ENCODE results near the gene HMGB3.
"Not testable (repeated sequence)": the region's sequence is repeated elsewhere in the genome, so short reads cannot be mapped to it uniquely, and the experiment has no call there.

The HMGB3 gene

DNA sequence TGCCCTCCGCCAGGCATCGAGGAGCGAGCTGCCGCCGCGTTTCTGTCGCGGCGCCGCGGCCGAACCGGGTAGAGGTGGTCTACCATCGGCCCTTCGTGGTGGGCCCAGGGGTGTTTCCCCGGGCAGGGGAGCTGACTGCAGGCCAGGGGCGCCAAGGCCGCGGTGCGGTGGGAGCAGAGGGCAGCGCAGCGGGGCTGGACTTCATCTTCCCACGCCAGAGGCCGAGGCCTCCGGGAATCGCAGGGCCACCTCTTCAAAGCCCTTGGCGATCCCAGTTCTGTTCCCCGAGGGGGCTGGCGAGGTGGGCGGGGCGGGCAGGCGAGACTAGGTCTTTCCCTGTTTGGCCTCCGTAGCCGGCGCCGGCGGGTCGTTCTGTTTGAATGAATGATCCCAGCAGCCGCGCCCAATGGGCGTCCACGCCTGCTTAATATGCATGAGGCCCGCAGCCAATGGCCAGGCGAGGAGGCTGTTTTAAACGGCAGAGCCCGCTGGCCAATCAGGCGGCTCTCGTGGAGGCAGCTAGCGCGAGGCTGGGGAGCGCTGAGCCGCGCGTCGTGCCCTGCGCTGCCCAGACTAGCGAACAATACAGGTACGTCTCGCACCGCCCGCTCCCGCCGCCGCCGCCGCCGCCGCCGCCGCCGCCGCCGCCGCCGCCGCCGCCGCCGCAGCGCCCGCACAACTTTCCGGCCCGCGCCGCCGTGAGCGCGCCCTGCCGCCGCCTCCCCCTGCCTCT, at the start of gene HMGB3:
HMGB3 (plus strand) TSS at position 548 of the 733 bp plus-strand sequence. CDS start 2,265 bp downstream, outside the sequence.
- DNase-seq, result peak; percentile 25 to 51

DNA sequence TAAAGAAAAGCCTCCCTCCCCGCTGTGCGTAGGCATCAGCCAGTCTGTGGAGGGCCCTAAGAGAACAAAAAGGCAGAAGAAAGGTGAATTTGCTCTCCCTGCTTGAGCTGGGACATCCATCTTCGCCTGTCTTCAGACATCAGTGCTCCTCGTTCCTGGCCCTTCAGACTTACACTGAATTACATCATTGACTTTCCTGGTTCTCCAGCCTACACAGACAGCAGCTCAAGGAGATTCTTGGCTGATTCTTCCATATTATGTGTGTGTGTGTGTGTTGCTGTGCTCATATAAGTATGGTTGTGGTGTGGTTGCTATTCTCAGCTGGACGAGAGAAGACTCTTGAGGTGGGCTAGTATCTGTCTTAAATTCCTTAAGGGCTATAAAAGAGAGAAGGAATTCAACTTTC, 49.2 kb upstream of the HMGB3 start:
- no peak for DNase-seq

DNA sequence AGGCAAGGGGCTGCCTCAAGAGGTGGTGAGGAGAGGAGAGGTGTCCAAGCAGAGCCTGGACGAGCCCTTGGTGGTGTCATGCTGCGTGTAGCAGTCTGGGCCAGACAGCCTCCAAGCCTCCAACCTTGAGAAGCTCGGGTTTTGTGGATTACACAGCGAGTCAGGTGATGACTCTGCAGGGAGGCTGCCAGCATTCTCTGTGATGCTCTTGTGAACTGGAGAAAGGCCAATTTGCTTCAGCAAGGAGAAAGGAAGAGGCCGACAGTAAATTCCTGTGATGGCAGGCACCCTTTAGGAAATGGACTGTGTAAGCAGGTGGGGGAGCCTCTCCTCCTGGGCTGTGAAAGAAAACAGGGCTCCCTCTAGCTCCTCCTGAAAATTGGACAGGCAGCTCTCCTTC, 48.7 kb upstream of the HMGB3 start:
- no peak for DNase-seq

DNA sequence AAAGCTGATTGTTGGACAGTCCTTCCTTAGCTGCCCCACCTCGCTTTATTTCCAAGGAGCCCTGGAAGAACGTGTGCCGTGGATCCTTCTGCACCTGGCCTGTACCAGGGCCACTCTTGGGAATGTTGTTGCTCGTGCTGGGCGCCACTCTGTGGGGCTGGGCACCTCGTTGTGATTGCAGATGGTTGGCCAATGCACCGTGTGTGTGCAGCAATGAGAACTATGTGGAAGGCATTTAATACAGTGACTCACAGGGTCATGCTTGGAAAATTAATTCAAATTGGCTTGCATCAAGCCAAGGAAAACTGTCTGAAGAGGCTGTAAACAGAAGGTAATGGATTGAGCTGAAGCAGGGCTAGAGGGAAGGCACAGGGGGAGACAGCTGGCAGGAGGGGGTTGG, 47.7 kb upstream of the HMGB3 start:
- no peak for DNase-seq

DNA sequence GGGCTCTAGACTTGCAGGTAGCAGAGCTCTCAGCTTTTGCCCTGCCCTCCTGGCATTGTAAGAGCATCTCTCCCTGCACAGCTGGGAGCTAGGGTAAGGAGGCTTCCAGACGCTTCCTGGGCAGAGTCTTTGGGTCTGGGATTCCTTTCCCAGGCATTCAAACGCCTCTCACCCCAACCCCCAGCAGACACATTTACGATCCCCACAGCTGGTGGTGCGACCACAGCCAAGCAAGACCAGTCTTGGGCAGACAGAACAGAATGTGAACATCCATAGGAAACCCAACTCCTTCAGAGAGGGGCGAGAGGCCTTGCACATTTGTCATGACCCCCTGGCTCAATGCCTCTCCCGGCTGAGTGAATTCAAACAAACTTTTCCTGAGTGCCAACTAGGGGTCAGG, 46.6 kb upstream of the HMGB3 start:
- DNase-seq, result no peak

DNA sequence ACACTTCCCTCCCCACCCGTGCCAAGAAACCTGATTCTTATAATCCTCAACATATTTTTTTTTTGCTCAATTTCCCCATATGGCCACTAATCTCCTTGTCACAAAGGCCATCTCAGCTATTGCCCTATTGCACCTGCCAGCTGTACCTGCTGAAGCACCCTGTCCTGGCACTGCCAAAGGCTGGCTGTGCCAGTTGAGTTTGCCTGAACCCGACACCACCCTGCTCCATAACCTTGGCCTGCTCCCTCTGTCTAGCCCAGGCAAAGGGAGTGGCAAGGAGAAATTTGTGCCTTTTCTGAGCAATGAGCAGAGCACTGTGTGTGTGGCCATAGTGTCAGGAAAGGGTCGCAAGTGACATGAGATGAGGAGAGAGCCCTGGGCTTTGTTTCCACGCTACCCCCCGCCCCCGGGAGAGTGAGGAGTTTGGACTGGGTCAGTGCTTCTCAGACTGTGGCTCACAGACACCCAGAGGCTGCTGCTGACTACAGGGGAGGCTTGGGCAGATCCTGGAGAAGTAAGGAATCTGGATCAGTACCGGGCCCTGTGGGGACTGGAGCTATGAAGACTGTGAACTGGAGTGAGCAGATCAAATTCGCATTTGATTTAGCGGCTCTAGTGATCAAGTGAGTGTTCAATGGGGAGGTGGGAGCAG, 42.2 kb upstream of the HMGB3 start:
- DNase-seq, result no peak

DNA sequence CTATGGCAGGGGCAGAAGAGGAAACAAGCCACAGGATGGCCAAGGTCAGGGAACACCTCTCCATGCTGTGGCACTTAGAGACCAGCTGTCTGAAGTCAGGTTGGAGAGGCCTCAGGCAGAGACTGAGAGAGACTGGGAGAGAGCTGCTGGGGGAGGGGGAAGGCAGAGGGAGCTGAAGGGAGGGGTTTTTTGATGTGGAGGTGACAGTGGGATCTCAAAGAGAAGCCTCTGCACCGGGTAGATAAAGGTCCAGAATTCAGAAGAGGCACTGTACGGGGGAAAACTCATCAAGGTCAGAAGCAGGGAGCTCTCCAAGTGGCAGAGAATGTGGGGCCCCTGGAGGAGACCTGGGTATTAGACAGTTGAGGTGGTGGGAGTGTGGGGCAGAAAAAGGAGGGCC, 41.6 kb upstream of the HMGB3 start:
- DNase-seq, result no peak

DNA sequence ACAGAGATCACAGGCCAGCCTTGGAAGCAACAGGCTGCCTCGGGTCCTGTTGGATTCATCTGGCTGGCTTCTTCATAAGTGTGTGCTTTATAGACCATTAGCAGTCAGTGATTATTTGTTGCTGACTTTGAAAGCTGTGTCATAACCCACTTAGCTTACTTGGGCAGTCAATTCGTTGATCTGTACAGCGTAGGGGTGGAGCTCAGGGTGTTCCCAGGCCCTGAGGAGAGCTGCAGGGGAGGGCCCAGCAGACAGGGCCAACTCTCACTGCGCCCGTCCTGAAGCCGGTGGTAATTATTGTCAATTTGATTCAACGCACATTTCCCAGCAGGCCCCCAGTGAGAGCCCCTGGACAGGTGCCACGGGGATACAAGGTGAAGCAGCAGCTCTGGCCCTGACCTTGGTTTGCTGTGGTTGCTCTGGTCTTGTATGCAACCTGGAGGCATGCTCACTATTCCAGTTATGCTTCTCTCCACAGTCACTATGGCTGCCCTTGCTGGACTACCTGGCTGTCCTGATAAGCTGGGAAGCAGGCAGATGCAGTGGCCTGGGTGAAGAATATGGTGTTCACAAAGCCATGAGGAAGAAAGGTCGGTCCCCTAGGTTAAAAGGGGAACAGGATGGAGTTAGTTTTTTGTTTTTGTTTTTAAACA, 40.1 kb upstream of the HMGB3 start:
- no peak for DNase-seq

DNA sequence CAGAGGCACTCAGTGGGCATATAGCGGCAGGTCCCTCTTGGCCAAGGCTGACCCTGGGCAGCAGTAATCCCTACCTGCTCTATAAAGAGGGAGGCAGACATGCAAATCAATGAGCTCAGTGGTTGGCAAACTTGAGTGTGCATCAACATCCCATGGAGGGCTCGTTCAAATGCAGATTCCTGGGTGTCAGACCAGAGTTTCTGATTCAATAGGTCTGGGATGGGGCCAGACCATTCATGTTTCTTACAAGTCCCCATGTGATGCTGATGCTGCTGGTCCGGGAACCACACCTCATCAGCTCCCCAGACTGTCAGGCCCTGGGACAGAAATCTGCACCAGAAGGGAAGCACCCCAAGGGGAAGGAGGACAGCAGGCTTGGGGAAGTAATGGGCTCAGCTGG, 38.9 kb upstream of the HMGB3 start:
- no peak for DNase-seq

DNA sequence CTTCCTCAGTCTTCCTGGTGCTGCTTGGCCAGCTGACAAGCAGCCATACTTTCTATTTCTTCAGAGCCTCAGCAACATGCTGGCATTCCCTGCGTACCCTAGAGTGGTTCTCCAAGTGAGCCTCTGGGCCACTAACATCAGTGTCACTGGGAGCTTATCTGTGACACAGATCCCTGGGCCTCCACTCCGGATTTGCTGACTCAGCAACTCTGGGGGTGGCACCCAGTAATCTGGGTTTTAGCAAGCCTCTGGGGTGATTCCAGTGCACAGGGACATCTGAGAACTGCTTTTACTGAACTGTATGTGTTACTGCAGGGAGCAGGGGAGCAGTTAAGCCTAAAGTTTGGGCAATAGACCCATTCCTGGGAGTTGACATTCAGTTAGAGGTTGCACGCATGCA, 28.2 kb upstream of the HMGB3 start:
- no peak for DNase-seq

DNA sequence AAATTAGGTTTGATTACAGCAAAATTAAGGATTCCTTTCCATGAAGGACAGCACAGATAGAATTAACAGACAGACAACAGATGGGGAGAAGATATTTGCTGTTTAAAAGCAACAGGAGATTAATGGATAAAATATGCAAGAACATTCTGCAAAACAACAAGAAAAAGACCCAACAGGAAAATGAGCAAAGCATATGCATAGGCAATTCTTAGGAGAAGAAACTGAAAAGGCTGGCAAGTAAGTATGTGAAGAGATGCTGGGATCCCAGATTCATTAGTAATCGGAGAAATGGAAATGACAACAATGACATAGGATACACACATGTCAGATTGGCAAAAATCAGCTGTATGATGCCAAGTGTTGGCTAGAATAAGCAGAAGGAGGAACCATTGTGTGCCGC, 27.5 kb upstream of the HMGB3 start:
- DNase-seq, result no peak

DNA sequence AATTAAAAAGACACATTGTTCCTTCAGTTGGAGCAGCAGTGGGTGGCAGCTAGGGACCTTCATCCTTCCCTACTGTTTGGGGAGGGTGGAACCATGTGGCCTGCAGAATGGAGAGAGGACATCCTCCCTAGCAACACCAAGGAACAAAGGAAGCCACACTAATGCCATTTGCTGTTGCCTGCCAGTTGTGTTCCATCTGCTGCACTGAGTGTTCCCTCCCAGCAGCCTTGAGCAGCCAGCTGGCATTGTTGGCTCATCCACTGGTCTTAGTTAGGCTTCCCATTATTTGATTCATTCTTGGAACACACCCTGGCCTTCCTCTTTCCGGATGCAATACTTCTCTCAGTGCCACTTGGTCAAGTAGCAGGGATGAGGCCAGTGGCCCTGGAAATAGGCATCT, 25.0 kb upstream of the HMGB3 start:
- peak; percentile 18 to 26 for DNase-seq

DNA sequence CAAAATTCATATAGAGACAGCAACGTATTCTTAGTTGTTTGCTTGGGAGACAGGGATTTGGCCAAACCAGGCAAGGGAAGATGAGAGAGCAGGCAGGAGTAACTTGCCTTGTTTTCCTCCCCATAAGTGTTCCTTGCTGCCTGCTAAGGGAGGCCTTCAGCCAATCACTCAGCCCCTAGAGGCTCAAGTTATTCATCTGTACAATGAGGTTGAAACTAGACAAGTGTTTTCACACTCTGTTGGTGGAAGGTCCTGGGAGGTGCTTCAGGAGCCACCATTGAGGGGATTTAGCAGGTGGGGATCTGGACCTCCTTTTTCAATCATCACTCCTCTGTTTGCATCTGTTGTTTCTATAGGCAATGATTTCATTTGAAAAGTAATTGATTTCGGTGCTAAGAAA, 23.6 kb upstream of the HMGB3 start:
- DNase-seq, result no peak

DNA sequence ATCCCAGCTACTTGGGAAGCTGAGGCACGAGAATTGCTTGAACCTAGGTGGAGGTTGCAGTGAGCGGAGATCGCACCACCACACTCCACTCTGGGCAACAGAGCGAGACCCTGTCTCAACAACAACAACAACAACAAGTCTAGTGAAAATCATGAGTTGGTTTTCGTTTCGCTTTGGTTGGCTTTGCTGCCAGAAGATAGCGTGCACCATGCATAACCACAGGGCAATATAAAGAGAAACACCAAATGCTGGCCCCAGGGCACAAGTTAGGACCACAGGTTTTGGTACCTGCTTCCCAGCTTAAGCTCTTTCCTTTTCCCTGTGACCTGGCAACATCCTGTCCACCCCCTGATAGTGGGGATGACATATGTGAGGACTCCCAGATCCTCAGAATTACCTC, 21.5 kb upstream of the HMGB3 start:
- DNase-seq, result no peak

DNA sequence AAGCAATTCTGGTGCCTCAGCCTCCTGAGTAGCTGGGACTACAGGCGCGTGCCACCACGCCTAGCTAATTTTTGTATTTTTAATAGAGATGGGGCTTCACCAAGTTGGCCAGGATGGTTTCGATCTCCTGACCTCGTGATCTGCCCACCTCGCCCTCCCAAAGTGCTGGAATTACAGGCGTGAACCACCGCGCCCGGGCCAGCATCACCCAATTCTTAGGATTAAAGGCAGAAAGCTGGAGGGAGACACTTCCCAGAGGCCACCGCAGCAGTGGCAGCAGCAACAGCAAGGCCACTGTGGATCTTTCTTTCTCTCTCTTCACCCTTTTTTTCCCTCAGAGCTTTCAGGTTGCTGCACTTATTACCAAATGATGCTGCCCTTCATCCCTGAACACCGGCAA, 18.7 kb upstream of the HMGB3 start:
- DNase-seq, result not testable (repeated sequence)

DNA sequence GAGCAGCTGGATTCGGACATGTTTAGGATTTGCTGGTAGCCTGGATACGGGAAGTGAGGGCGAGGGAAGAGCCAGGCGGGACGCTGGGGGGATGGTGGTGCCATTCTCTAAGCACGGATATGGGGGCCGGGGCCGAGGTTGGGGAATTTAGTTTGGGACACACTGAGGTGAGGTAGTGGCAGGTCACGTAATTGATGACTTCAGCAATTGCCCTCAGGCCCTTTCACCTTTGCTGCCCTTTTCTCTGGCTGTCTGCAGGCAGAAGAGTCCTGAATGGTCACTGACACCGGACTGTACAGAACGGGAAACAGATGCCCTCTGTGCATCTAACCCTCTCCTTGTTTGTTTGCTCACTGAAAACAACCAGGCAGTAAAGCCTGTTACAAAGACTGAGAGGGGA, 16.9 kb upstream of the HMGB3 start:
- no peak for DNase-seq

DNA sequence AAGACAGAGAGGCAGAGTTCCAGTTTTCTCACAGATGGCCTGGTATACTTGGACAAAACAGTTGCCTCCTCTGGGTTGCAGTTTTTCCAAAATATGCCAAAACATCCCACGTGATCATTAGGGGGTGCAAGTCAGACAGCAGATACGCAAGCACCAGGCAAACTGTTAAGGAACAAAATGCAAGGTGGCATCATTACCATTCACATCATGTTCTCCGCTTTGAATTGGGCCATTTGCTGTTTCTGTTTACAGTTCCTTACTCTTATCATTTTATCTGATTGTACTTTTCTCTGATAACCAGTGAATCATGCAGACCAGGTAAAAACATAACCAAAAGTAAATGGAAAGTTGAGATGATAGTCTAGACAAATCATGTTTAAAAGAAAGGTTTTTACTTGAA, 16.4 kb upstream of the HMGB3 start:
- no peak for DNase-seq

DNA sequence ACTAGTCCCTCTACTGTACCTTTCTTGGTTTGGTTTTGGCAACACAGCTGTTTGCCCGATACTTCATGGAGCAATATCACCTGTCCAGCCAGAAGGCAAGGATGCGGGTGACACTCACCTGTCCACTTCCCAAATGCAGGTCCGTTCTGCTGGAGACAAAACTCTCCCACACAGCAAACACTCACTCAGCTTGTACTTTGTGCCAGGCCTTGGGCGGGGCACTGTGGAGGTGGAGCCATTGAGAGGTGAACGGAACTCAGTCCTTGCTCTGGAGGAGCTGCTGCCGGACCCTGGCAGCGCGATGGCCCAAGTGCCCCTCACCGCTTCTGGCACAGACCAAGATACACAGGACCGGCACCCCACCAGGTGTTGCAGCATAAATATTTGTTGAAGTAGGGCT, 15.3 kb upstream of the HMGB3 start:
- no peak for DNase-seq

DNA sequence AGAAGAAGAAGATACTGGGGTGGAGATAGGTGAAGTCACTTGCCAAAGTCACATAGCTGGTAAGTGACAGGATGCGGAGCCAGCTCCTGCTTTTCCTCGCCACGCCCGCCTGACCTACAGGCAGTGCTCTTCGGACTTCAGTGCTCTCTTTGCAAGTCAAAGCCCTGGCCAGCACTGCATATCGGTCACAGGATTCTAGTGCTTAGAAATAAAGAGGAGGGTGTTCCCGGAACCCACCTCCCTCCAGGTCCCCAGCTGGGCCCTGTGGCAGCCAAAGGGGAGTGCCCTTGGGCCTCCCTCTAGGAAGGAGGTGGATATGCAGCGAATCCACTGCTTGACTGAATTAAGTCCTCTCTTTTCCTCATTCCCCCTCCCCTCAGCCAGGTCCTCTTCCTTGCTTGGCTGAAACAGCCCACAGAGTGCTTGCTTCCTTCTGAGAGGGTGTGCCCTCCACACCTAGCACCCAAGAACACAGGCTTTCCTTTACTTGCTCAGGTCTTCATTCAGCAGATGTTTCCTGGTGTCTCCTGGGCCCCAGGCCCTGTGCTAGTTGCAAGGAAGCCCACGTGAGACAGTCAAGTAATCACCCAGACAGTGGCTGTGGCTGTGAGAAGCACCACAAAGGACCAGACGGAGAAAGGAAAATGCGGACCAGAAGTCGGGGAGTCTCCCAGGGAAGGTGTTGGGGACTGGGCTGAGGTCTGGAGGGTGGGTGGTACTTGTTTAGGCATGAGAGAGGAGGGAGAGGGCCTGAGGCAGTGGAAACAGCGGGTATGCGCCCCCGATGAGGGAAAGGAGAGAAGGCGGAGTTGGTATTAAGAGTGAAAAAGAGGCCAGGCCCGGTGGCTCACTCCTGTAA, 14.0 kb upstream of the HMGB3 start:
- DNase-seq, result no peak

DNA sequence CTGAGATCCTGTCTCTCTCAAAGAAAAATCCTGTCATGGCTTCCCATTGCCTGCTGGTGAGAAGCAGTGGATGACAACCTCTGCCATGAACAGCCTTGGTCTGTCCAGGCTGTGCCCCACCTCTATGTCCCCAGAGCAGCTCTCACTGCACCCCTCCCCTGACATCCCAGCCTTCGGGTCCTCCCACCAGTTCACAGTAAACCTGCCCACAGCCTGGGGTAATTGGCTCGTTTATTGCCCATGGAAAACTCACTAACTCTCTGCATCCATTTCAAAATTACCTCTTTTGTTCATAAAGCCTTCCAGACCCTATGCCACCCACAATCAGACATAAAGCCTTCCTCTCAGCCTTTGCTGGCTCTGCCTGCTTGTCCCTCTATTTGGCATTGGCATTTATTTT, 10.7 kb upstream of the HMGB3 start:
- DNase-seq, result no peak

DNA sequence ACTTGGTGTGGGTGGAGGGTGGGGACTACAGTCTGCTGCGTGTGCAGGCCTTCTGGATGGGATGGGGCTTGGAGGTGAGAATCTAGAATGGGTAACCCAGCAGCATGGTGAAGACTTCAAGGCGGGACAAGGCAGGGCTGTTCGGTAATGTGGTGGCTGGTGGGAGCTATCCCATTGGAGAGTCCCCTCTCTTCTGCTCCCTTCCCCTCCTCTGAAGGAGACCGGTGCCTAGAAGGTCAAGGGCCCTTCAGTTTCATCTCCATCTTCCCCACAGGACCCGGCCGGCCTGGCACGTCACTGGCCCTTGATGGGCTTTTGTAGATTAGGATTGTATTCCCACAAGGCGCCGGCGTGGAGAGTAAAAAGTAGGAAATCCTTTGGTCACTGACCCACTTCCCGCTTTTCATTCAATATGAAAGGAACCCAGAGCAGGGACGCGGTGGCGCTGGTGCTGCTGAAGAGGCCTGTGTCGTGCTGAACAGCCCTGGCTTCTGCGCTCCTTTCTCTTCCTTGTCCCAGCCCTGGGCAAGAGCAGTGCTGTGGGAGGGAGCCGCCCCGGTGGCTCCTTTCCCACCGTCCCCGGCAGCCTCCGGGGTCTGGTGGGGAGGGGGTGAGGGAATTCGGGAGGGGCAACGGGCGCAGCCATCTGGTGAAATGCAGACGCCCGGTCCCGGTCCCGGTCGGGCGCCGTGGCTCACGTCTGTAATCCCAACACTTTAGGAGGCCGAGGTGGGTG, 7.3 kb upstream of the HMGB3 start:
- no peak for DNase-seq

DNA sequence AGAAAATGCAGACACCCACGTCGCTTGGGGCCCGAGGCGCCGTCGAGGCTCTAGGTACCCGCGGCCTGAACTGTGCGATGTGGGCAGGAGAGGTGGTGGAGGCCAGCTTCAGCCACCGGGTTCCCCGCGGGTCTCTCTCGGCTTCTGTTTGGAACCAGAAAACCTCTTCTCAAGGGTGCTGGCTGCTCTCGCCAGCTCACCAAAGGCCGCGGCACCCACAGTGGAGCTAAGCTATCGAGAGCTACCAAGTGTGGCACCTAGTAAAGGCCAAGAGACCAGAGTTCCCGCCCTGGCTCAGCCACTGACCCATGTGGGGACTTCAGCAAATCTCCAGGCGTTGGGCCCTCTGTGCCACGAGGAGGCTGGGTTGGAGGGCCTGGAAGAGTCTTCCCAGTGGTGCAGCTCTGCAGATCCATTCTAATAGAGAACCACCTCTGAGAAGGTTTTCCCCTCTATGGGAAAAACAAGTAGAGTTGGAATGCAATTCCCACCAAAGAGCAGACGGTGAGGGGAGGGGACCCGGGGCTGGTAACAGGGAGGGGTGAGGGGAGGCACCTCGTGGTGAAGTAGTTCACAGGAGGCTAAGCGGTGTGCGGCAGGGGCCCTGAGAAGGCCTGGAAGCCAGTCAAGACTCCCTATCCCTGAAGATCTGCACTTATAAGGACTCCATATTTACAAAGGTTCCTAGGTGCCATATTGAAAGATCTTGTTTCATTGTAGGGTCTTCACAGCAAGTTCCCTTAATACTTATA, 5.5 kb upstream of the HMGB3 start:
- DNase-seq, result no peak

All from hippocampal formation (tissue), 2 donors.